Stimulated activated CD4-positive, alpha-beta T cell treated with anti-CD3 and anti-CD28 coated beads, Interleukin-12 subunit alpha, Interleukin-12 subunit beta, amount 100 ng/mL, for 4 hours (primary cell): ENCODE measurements around the gene TRMT10B.
"Not testable (repeated sequence)": the region's sequence is repeated elsewhere in the genome, so short reads cannot be mapped to it uniquely, and the experiment has no call there.

ENCODE experiments used
- DNase-seq: peaks from one replicate; pipeline ENCODE4 v3.0.0-alpha.2; 2020

Gene TRMT10B

GRCh38 chr9:37751704-37752103, 1.9 kb upstream of the TRMT10B start:
- DNase-seq = not testable (repeated sequence)

- not testable (repeated sequence) for DNase-seq
Observed at GRCh38 chr9:37752112-37752511, 1.5 kb upstream of the TRMT10B start.

GRCh38 chr9:37752642-37753488, 740 bp upstream of the TRMT10B start:
- DNase-seq = peak; percentile 5

DNA sequence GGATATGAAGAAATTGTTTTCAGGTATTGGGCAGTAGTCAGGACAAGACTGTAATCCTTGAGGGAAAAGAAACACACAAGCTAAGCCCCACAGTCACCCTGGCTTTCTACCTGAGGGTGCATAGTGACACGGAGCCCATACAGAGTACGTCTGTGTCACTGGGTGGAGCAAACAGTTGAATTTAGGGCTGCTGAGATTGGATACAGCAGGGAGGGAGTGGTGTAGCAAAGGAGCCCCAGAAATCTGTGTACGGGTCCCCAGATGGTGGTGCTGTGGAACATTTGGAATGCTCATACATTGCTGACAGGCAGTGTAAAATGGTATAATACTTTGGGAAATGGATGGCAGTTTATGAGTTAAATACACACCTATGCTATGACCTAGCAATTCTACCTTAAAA, 5.1 kb downstream of the TRMT10B start:
- DNase-seq = no peak

GRCh38 chr9:37760416-37761161, 7.0 kb downstream of the TRMT10B start:
- no peak for DNase-seq

DNA sequence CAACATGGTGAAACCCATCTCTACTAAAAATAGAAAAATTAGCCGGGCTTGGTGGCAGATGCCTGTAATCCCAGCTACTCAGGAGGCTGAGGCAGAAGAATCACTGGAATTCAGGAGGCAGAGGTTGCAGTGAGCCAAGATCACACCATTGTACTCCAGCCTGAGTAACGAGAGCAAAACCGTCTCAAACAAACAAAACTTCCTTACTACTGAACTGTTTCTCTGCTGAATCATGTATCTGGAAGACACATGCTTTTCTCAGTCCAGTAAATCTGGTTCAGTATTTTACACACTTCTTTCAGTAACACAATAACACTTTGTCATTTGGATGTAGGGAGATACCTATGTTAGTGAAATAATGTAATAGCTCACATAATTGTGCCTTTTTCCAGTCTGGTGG, 7.9 kb downstream of the TRMT10B start:
- no peak for DNase-seq

DNA sequence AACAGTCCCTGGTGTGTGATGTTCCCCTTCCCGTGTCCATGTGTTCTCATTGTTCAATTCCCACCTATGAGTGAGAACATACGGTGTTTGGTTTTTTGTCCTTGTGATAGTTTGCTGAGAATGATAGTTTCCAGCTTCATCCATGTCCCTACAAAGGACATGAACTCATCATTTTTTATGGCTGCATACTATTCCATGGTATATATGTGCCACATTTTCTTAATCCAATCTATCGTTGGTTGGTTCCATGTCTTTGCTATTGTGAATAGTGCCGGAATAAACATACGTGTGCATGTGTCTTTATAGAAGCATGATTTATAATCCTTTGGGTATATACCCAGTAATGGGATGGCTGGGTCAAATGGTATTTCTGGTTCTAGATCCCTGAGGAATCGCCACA, 11.7 kb downstream of the TRMT10B start:
- DNase-seq = not testable (repeated sequence)

- no peak for DNase-seq
Observed at GRCh38 chr9:37769306-37769705, 15.7 kb downstream of the TRMT10B start.

DNA sequence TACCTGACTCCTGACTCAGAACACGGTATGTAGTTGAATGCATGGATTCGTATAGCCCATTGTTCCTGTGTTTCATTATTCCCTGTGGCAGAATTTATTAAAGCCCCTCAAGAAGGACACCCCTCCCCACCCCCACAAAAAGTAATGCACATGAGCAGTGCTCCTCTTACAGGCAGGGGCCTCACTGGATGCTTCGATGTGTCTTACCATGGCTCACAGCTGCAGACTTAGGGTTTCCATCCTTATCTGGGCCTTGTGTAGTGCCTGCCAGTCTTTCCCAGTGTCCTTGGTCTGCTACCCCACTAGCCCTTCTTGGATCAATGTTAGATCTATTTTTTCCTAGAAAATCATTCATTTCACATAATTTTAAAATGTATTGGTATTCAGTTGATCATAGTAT, 16.4 kb downstream of the TRMT10B start:
- DNase-seq = no peak

DNA sequence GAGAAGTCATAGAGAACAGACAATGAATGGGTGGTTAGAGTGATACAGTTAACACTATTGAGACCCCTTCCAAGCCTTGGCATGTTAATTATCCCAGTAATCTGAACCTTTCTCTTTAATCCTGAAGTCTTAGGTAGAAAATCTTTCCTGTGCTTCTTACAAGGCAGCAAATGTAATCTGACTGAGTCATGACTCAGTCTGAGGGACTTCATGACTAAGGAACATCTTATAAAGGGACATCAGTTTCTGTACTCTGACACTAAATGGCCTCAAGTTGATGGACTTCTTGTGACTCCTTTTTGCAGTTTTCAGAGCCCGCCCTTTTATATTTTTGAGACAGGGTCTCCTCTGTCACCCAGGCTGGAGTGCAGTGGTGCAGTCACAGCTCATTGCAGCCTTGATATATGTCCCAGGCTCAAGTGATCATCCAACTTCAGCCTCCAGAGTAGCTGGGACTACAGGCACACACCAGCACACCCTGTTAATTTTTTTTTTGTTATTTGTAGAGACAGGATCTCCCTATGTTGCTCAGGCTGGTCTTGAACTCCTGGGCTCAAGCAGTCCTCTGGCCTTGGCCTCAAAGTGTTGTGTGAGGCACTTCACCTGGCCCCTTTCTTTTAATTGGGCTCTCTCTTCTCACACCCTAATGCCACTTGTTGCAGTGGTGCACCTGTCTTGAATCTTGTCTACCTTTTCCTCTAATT, 21.8 kb downstream of the TRMT10B start:
- DNase-seq = no peak

DNA sequence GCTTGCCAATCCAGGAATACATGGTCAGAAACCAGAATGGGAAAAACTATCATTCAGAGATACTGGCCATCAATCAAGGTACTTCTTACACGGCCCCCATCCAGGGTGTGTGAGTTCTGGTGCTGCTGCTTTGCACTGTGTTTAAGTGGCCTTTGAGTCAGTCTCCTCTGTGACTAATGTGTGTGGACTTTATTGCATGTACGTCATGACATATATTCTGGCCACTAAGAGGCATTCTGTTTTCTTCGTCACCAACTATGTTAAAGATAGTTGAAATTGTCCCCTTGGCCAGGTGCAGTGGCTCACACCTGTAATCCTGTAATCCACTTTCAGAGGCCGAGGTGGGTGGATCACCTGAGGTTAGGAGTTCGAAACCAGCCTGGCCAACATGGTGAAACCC, 22.7 kb downstream of the TRMT10B start:
- DNase-seq = no peak

DNA sequence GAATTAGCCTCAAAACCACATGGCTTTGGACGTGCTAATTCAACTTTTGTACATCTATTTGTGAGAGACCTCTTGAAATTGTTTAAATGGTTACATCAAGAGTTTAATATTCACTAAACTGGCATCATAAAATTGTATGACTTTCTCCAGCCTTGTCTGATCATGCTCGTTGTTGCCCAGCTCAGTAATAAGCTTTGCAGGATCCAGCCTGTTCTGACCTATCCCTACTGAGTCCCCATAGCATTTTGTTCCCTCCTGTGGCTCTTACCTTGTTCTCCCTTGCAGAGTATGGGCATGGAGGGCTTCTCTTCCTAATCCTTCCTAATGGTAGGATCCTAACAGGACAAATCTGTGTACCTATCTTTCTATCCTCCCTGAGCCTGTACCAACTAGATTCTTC, 24.9 kb downstream of the TRMT10B start:
- DNase-seq = no peak

- no peak for DNase-seq
Observed at GRCh38 chr9:37784291-37784615, 30.6 kb downstream of the TRMT10B start.

- peak; percentile 80 for DNase-seq
Observed at GRCh38 chr9:37784616-37785483, 31.2 kb downstream of the TRMT10B start, which contains the start of gene EXOSC3. TSS of gene EXOSC3 (minus strand) at chr9:37785064. CDS start at chr9:37785044, 20 bp downstream.

GRCh38 chr9:37787059-37787458, 33.5 kb downstream of the TRMT10B start:
- DNase-seq = no peak

DNA sequence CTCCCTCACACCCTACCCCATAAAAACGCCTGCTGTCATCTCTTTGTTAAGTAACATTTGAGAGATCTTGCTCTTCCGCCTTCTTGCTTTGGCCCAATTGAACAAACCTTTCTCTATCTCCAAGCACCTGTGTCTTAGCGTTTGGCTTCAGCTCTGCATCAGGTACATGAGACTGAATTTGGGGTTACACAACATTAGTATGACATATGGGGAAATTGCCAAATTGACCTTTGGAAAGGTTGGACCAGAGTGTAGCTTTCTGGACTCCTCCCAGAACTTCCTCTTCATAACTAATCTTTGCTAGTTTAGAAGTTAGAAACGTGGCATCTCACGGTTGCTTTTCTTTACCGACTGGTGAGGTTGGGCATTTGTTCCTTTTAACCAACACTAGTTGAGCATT, 34.7 kb downstream of the TRMT10B start:
- DNase-seq = no peak

DNA sequence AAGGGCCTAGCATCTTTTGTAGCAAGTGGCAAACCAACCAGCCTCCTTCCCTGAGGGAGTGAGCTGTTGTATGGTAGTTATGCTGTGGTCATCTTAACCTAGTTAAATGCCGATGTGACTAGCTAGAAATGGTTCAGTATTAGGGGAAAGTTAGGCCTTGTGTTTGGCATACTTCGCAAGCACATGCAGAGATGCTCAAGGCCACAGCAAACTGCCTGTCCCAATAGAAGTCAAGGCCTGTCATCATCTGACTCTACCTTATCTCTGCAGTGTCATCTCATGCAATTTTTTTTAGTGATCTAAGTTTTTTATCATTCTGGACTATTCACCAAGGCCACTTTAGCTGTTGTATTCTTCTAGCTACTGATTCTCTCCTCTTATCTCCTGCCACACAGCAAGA, 36.5 kb downstream of the TRMT10B start:
- no peak for DNase-seq

DNA sequence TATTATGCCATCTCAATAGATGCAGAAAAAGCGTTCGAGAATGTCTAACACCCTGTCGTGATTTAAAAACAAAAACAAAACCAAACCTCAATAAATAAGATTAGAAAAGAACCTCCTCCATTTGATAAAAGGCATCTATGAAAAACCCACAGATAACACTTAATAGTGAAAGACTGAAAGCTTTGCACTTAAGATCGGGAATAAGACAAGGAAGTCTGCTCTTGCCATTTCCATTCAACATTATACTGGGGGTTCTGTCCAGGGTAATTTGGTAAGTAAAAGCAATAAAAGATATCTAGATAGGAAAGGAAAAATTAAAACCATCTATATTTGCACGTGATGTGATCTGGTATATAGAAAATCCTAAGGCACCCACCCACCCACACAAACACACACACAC, 38.5 kb downstream of the TRMT10B start:
- no peak for DNase-seq

DNA sequence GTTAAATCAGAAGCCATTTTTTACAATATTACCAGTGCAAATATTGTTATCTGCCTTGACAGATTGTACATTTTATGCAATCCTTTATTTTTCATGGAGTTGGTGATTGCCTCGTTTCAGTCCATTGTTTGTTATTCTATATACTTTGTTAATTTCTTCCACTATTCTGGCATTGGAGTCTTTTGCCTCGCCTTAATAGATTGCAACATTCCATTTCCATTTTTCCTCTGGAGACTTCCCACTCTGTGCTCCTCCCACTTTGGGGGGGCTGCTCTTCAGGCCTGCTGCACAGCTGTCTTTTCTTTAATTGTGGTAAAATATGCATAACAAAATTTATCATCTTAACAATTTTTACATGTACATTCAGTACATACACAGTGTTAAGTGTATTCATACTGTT, 42.6 kb downstream of the TRMT10B start:
- DNase-seq = no peak

- DNase-seq = no peak
Observed at GRCh38 chr9:37798677-37799076, 45.1 kb downstream of the TRMT10B start.

DNA sequence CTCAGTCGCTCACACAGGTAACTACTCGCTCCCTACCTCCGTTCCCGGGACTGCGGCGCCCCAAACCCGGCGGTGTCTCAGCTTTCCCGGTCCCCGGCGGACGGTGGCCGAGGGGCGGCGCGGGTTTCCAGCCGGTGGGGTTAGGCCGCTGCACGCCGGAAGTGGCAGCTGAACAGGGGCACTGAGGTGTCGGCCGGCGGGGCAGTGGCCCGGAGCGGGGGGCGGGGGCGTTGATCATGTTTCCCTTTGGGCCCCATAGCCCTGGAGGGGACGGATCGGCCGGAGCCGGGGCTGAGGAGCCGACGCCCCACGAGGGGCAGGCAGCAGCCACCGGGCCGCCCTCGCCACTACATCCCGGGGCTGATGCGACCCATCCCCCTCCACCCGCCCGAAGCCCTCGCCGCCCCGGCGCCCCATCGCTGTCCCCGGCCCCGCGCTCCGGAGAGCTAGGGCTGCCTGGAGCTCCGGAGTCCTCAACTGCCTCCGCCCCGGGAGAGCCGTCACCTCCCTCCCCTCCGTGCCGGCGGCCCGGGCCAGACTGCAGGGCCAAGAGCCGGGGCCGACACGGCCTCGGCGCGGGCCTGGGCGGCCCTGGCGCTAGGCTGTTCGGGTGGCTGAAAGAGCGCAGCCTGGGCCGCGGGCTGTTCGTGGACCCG, 47.2 kb downstream of the TRMT10B start, which contains the start of gene DCAF10:
TSS of gene DCAF10 (plus strand) at position 167 of the 656 bp plus-strand sequence. CDS start at position 237, 70 bp downstream.
- DNase-seq = peak; percentile 92

DNA sequence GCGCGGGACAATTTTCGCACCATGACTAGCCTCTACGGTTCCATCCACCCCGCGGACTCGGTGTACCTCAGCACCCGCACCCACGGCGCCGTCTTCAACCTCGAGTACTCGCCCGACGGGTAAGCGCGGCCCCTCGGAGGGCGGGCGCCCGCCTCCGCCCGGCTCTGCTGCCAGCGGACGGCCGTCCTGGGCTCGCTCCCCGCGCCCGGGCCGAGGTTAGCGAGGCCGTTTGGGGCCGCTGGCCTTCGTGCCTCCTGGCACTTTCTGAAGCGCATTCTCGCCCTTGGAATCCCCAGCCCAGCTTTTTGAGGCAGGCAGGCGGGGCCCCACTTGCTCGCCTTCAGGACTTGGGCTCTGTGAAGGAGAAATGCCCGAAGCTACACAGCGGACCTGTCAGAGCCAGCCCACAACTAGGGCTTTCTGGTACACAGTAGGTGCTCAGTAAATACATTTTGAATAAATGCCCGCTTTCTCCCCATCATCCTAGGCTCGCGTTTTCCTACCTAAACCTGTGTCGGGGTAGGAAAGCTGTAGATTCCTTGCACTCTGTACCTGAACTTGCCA, 47.8 kb downstream of the TRMT10B start:
- peak; percentile 41 for DNase-seq
